GM21390 (cell line): ENCODE measurements around the gene LRP5.

Experiments used
- ATAC-seq: cut with Tn5 transposase; IDR thresholded peaks from one replicate; pipeline ENCODE4 v1.9.1; 2021; ENCODE audit not compliant: unreplicated experiment

LRP5 gene

DNA sequence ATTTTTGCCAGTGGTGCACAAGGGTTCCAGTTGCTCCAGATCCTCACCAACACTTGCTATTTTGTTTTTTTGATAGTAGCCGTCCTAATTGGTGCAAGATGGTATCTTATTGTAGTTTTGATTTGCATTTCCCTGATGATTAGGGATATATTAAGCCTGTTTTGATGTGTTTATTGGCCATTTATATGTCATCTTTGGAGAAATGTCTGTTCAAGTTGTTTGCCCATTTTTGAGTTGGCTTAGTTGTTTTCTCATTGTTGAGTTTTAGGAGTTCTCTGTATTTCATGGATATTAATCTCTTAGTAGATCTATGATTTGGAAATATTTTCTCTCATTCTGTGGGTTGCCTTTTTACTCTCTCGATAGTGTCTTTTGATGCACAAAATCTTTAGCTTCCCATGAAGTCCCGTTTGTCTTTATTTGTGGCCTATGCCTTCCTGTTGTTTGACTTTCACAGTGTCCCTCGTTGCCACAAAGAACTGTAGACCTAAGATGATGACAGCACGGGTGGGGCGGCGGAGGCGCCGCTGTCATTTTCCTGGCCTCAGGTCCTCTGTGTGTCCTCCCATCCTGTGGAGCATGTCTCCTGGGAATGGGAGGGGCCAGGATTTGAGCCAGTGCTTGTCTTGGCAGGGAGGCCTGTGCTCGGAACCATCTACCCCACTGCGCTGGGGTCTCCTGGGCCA is 33.5 kb downstream of the LRP5 start:
- ATAC-seq: no peak

DNA sequence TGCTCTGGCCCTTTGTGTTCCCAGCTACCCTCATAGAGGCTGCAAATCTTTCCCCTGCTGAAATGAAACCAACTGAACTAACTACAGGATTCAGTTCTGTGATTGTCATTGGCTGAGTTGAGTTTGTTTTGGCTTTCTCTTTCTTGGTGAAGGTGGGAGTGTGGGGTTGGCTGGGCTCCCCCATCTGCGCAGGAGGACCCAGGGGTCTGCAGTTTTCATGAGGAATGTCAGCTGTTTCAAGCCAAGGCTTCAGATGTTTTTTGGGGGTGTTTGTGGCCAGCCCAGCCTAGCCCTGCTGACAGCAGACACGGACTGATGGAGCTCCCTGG is 34.0 kb downstream of the LRP5 start:
- ATAC-seq: no peak

DNA sequence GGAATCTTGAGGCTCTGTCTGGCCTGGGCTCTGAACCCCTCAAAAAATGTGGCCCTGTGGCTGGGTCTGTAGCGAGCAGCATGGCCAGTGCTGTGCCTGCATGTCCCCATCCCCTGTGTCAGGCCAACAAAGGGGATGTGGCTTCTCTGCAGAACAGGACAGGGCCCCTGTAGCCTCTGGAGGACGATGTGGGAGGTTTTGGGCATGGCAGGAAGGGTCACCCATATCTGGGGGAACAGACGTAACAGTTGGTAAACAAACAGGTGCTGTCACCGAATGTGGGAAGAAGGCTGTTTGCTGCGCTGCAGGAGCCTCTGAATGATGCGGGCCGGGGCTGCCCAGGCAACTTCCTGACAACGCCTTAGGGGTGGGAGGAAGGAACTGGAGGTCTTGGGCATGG is 35.0 kb downstream of the LRP5 start:
- no peak for ATAC-seq

DNA sequence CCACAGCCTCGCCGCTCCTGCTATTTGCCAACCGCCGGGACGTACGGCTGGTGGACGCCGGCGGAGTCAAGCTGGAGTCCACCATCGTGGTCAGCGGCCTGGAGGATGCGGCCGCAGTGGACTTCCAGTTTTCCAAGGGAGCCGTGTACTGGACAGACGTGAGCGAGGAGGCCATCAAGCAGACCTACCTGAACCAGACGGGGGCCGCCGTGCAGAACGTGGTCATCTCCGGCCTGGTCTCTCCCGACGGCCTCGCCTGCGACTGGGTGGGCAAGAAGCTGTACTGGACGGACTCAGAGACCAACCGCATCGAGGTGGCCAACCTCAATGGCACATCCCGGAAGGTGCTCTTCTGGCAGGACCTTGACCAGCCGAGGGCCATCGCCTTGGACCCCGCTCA is 35.5 kb downstream of the LRP5 start:
- no peak for ATAC-seq

DNA sequence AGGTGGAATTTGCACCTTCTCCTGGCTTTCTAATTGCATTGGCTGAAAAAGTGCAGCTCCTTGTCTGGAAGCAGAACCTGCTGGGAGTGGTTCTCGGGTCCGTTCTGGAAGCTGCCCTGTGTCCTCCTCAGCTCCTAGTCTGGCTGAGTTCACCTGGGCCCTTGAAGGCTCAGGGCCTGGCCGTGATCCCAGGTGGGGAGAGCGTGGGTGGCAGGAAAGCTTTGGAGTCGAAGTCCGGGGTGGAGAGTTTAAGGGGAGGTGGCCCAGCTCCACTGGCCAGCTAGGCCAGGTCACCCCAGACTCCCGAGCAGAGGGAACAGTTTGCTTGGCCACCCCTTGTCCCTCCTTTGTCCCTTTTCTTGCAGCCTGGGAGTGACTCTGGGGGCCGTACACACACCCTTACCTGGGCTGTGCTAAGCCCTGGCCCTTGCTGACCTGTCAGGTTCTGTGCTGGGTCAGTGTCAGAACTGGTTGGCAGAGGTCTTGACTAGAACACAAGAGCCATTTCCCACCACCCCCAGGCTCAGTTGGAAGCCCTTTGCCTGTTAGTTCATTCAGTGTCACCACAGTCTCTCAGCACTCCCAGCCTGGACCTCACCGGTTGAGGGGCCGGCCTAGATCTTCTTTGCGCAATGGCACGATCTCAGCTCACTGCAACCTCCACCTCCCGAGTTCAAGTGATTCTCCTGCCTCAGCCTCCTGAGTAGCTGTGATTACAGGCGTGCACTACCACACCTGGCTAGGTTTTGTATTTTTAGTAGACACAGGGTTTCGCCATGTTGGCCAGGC is 37.3 kb downstream of the LRP5 start:
- no peak for ATAC-seq

DNA sequence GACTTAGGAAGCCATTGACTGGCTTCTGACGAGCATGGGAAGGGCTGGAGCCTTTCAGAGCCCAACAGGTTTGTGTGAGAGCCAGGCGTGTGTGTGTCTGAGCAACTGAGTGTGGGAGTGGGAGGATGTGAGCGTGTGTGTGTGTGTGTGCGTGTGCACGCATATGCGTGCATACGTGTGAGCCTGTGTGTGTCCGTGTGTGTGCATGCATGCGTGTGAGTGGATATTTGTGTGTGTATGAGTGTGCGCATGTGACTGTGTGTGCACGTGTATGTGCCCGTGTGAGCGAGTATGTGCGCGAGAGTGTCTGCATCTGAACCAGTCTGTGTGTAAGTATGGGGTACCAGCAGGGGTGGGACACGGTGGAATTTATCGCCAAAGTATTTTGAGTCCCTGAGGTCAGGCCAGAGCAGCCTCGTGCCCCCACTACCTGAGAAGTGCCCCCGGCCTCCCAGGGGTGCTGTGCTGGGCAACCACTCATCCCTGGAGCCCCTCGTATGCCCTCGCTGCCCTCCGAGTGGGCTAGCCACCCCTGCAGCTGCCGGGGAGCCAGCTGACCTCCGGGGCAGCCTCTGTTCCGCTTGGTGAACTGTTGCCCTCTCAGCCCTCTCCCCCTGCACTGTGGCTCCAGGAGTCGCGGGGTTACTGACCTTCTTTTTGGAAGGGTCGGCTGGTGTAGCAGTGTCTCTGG is 38.5 kb downstream of the LRP5 start:
- no peak for ATAC-seq

DNA sequence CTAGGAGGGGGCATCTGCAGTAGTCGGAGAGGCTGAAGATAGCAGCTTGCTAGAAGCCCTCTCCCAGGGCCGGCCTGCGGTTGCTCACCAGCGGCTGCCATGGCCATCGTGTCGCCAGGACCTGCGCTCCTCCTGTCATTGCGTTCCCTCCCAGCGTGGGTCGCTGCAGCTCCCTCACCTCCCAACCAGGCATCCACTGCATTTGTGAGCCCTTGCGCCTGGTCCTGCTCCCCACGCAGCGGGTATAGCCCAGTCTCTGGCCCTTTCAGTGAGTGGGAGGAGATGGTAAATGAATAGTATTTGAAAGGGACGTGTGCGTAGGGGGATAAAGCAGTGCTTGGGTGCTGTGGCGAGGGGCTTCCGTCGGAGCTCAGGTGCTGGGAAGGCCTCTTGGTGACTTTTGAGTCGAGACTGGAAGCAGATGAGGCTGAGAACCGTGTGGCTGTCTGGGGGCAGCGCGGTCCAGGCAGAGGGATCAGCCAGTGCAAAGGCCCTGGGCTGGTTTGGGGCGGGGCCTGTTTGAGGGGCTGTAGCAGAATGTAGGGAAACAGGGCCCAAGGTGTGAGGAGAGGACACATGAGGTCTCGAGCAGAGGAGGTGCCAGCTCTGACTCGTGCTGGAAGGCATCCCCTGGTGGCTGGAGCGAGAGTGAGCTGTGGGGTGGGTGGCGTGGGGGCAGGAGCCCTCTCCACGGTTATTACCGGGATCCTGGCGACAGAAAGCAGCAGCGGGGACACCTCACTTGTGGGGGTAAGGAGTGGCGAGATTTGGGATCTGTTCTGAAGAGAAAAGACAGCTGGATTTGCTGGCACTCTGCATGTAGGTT is 39.3 kb downstream of the LRP5 start:
- no peak for ATAC-seq

DNA sequence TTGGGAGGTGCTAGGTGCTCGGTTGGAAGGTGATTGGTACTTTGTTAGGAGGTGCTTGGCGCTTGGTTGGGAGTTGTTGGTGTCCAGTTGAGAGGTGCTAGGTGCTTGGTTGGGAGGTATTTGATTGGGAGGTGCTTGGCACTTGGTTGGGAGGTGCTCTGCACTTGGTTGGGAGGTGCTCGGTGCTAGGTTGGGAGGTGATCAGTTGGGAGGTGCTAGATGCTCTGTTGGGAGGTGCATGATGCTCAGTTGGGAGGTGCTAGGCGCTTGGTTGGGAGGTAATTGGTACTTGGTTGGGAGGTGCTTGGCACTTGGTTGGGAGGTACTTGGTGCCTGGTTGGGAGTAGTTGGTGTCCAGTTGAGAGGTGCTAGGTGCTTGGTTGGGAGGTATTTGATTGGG is 40.2 kb downstream of the LRP5 start:
- ATAC-seq: no peak

DNA sequence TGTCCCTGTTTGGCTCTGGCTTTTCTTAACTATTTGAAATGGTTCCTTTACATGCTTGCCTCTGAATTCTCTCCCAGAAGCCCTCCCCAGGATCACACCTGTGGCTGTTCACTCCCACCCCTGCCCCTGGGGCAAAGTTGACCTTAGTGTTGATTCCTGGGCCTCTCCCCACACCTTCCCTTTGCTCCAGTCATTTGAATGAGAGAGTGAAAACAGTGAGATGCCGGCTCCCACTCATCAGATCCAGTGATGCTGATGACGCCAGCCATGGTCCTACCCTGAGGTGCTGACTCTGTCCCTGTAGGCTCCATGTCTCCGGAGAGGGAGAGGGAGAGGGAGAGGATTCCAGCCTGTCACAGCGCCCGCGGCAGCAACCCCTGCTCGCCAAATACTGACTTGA is 40.7 kb downstream of the LRP5 start:
- no peak for ATAC-seq

DNA sequence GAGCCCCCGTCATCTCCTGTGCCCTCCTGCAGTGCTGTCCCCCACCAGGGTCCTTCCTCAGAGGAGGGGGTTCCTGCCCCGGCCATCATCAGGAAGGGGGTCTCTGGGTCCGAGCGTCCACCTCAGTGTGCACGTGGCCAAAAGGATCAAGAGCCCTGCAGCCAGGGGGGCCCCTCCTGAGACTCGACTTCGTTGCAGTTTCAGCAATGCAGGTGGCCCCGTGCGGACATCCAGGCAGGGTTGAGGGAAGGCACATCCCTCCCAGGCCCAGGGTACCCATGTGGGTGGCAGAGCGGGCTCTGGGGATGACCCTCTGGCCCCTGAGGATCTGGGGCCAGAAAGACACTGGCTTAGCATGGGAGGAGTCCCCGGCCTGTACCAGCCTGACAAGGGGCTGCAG is 41.3 kb downstream of the LRP5 start:
- ATAC-seq: no peak

DNA sequence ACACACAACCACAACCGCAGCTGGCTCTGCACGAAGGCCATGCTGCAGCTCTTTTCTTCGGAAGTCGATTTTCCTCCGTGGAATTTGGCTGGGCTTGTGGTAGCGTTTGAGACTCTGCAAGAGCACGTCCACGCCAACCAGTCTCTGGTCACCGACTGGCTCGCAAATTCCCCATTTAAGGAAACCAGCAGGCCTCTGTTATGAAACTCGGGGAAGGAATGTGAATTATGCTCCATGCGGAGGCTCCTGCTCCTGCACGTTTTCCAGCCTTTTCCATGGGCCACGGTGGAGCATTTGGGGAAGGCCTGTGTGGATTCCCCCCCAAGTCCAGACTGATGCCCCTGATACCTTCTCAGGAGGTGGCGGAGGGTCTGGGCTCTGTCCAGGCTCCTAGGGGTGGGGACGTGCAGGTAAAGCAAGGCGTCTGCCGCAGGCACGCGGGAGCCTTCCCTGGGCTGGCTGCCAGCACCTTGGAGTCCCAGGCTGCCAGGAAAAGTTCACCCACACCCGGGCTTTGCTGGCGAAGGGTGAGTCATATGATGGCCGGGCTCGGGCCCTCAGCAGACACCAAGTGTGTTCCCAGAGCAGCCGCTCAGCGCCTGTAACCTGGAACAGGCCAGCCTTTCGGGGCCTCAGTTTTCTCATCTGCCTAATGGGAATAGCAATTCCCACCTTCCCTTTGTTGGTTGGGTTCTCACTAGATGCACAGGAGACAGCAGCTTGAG is 41.9 kb downstream of the LRP5 start:
- no peak for ATAC-seq

DNA sequence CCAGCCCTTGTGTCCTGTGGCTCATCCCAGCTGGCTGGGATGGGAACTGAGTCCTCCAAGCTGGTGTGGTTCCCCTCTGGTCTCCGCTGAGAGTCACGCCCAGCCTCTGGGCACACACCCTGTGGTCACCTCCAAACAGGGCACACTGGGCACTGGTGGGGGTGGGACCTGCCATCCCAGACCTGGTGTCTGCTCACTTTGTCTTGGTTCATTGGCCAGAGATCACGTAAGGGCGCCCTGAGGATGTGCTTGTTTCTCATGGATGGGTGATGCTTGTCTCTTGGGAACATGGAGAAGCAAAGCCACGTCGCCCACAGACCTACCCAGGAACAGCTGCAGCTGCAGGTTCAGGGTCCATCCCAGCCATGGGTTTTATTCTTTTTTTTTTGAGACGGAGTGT is 43.1 kb downstream of the LRP5 start:
- ATAC-seq: no peak

DNA sequence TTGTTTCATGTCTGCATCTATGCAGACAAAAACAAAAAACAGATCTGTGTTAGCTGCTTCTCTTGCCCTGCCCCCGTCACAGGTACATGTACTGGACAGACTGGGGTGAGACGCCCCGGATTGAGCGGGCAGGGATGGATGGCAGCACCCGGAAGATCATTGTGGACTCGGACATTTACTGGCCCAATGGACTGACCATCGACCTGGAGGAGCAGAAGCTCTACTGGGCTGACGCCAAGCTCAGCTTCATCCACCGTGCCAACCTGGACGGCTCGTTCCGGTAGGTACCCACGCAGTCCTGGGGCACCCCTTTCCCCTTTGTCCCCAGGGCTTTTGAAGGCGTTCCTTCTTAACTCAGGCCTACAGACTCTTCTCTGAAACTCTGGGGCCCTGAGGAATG is 45.2 kb downstream of the LRP5 start:
- no peak for ATAC-seq

DNA sequence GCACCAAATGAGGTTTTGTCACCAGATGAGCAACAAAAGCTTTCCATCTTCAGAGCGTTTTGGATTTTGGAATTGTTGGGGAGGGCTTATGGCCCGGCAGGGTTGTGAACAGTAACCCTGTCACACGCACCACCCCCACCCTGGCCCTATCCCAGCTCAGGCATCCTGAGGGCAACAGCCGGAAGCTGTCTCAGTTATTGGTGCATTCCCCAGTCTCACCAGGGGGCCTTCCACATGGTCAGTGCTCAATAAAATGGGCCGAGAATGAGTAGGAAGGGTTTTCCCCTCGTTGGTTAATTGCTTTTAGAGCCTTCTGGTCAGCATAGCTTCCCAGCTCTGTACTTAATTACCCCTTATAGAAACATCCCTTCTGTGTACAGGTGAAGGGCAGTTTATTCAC is 46.0 kb downstream of the LRP5 start:
- no peak for ATAC-seq

DNA sequence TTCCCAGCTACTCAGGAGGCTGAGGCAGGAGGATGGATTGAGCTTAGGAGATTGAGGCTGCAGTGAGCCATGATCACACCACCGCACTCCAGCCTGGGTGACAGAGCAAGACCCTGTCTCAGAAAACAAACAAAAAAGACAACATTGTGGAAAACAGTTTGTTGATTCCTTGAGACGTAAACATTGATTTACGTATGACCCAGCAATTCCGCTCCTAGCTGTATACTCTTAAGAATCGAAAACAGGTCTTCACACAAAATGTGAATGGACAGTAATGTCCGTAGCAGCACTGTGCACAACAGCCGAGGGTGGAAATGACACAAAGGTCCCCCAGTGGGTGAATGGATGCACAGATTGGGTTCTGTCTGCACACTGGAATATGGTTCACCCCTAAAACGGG is 49.3 kb downstream of the LRP5 start:
- ATAC-seq: no peak

DNA sequence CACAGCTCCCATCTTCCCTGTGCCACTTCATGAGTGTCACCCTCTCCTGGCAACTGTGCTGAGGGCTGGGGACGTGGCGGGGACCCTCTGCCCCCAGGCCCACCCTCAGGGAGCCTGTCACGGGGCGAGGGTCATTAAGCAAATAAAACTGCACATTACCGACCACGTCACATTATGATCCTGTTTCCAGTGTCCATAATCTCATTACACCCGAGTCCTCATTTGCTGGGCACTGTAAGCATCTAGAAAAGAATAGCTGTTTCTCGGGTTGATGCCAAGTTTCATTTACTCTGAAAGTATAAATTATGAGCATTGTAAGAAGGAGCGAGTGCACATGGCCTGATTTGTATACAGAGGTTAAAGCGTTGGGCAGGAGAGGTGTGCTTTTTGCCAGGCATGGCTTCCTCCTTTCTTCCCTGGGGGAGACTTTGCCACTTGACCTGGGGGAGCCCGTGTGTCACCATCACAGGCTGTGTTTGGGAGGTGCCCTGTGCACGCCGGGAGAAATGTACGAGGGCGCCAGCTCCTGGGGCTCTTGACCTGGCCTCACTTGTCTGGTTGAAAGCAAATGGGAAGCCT is 50.5 kb downstream of the LRP5 start:
- ATAC-seq: no peak

DNA sequence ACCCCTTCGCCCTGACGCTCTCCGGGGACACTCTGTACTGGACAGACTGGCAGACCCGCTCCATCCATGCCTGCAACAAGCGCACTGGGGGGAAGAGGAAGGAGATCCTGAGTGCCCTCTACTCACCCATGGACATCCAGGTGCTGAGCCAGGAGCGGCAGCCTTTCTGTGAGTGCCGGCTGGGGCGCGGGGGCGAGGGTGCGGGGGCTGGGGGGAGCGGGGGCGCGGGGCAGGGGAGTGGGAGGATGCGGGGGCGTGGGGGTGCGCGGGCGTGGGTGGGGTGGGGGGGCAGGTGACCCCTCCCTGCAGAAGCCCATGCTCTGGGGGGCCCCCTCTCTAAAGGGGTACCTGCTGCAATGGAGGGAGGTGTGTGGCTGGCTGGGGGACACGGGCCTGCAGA is 51.4 kb downstream of the LRP5 start:
- no peak for ATAC-seq

DNA sequence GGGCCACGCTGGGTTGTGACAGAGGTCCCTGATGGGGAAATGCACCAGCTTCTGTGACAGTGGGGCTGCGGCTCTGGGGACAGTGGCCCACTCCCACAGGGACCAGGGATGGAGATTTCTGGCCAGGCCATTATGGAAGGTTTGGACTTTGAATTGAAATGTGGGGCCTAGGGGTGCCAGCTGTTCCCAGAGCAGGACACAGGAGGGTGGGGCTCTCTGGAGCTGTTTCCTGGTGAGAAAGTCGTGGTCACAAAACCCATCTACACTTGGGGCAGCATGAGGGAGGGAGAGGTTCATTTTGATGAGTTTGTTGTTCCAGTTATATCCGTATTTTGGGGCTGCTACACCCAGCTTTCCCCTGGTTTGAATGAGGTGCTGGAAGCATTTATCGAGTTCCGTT is 52.2 kb downstream of the LRP5 start:
- no peak for ATAC-seq

DNA sequence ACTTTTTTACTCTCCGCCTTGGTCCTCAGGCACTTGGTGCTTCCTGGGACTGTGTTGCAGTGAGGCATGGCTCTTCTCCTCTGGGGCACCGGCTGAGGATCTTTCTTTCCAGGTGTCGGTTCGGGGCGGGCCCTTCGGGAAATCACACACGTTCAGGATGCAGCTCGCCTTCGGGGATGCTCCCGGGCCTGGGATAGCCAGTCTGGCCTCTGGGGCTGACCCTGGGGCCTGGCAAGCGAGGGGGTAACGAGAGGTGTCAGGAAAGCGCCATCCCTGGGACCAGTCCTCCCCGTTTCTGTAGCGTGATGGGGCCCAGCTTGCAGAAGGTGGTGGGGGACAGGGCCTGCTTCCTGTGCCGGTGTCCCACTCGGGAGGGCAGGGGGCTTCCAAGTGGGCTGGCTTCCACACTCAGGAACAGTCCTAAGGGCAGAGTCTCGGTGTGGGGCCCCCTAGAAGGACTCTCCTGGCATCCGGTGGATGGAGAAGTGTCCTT is 53.6 kb downstream of the LRP5 start:
- ATAC-seq: no peak

DNA sequence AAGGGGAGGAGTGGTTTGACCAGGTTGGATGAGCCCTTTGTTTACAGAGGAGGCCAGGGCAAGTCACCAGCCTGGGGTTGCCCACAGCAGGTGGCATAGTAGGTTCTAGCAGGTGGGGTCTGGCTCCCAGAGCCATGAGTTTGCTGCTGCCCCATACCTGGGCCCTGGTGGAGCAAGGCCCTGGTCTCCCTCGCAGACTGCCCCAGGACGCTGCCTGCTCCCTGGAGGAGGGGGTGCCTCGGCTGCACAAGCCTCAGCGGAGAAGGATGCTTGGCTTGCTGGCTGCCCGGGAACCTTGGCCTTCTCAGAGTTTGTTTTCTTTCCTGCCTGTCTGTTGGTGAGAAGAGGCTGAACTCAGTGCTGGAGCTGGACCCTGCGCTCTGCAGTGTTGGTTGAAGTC is 54.9 kb downstream of the LRP5 start:
- ATAC-seq: no peak
